ENCODE data around the gene WNT4.

WNT4 gene

DNA sequence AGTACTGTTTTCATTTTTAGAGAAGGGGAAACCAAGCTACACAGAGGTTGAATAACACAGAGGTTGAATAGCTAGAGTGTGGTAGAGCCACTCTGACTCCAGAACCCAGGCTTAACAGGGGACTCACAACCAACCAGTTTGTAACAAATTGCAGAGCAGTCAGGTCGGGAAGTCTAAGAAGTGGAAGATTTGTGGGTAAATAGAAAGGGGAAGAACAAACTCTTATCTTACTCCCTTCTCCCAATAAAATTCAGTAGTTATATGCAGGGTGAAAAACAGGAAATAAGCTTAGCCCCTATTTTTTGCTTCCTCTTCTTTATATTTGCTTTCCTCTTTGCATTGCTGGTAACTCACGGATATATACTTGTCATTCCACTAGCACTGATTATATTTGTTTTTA lies 67.2 kb downstream of the WNT4 start:
- no peak for DNase-seq (ENCODE audit: low spot score)

DNA sequence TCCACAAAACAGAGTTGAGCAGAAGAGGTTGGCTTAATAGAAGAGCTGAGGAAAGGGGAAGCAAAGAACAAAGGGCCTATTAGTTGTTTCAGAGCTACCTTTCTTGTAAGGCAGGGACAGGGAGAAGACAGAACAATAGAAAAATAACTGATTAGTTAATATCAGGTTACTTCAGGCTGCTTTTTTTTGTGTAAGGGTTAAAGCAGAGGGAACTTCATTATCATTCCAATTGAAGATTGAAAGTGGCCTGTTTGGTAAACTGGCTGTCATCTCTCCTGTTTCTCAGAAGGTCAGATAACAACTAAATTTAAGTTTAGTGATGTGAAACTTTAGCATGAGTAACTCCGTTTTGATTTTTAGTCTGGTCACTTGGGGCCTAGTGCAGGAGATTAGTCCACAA lies 68.1 kb downstream of the WNT4 start:
- no peak for DNase-seq (ENCODE audit: low spot score)

DNA sequence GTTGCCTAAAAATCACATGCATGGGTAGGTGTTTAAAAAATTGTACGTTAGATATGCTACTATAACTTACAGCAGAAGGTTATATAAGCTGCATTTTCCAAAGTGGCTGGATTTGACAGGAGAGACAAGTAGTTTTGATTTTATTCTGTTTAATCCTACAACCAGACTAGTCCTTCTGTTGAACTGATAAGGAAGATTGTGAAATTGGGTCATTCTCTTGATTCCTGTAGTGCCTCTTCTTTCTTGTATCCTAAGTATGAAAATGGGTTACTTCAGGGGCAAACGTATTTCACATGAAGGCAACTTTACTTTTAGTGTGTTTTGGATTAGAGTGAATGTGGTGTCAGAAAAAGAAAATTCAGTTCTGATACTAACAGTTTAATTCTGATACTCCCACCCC lies 71.4 kb downstream of the WNT4 start:
- no peak for DNase-seq (ENCODE audit: low spot score)
